NCI-H2081 (cell line): Measurements from ENCODE around the gene ADGRE1.
"Not testable (repeated sequence)": the region's sequence is repeated elsewhere in the genome, so short reads cannot be mapped to it uniquely, and the experiment has no call there.

Experiments used
- DNase-seq, 2 experiments: peaks; one replicate each; lab custom pipeline; 2025; lab: John Stamatoyannopoulos, UW

The ADGRE1 gene

GRCh38 chr19:6887316-6887715 lies at the start of gene ADGRE1:
TSS of gene ADGRE1 (plus strand) at chr19:6887579. CDS start at chr19:6887609, 30 bp downstream.
- DNase-seq, result no peak

GRCh38 chr19:6838062-6838655 lies 49.2 kb upstream of the ADGRE1 start:
- no peak for DNase-seq

- DNase-seq, result no peak
Measured at GRCh38 chr19:6842871-6843607, 44.3 kb upstream of the ADGRE1 start.

GRCh38 chr19:6847828-6848200 lies 39.6 kb upstream of the ADGRE1 start:
- no peak for DNase-seq

- DNase-seq, result no peak
Measured at GRCh38 chr19:6848986-6849385, 38.4 kb upstream of the ADGRE1 start.

GRCh38 chr19:6849876-6850275 lies 37.5 kb upstream of the ADGRE1 start:
- no peak for DNase-seq

- no peak for DNase-seq
Measured at GRCh38 chr19:6851359-6851758, 36.0 kb upstream of the ADGRE1 start.

- no peak for DNase-seq
Measured at GRCh38 chr19:6852001-6852400, 35.4 kb upstream of the ADGRE1 start.

GRCh38 chr19:6853868-6854267 lies 33.5 kb upstream of the ADGRE1 start:
- no peak for DNase-seq

- no peak for DNase-seq
Measured at GRCh38 chr19:6854758-6855157, 32.6 kb upstream of the ADGRE1 start.

GRCh38 chr19:6856749-6857372 lies 30.5 kb upstream of the ADGRE1 start:
- no peak for DNase-seq

- no peak for DNase-seq
Measured at GRCh38 chr19:6861683-6862286, 25.6 kb upstream of the ADGRE1 start.

- DNase-seq, result peak; percentile 50 to 55
Measured at GRCh38 chr19:6862673-6863078, 24.7 kb upstream of the ADGRE1 start.

GRCh38 chr19:6864325-6864940 lies 22.9 kb upstream of the ADGRE1 start:
- no peak for DNase-seq

GRCh38 chr19:6865849-6866248 lies 21.5 kb upstream of the ADGRE1 start:
- DNase-seq, result no peak

GRCh38 chr19:6866741-6867151 lies 20.6 kb upstream of the ADGRE1 start:
- DNase-seq, result no peak

- DNase-seq, result no peak
Measured at GRCh38 chr19:6868351-6868750, 19.0 kb upstream of the ADGRE1 start.

- not testable (repeated sequence) for DNase-seq
Measured at GRCh38 chr19:6869151-6869882, 18.1 kb upstream of the ADGRE1 start.

- DNase-seq, result no peak
Measured at GRCh38 chr19:6873708-6874431, 13.5 kb upstream of the ADGRE1 start.

- DNase-seq, result no peak
Measured at GRCh38 chr19:6875218-6875617, 12.2 kb upstream of the ADGRE1 start.

- DNase-seq, result no peak
Measured at GRCh38 chr19:6876748-6877147, 10.6 kb upstream of the ADGRE1 start.
